SH-SY5Y (cell line): ENCODE results near the gene GAB2.

Source experiments
- GATA2 ChIP-seq: IDR thresholded peaks from 2 replicates; pipeline ENCODE4 v1.6.1; 2011; ENCODE audit warnings: mild to moderate bottlenecking, low read depth, low read length
- GATA3 ChIP-seq: IDR thresholded peaks from 2 replicates; pipeline ENCODE4 v1.6.1; 2011; ENCODE audit warnings: low read depth, mild to moderate bottlenecking, low read length, moderate library complexity

DNA sequence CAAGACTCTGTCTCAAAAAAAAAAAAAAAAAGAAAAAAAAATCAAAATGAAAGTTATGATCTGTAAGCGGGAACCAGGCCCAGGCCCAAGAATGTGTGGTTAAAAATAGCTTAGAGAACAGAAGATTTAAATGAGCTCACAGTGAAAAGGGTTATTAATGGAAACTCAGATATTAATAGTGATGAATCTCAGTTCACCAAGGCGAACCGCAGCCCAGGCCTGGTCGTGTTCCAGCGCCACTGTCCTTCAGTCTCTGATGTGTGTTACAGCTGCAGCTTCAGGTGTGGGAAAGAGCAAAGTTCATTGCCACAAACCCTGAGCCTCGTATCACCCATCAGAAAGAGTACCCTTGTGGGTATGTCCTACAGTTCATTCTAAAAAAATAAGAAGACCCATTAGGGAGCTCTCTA lies 107.1 kb downstream of the GAB2 start:
- TF ChIP-seq GATA2 (no peak), GATA3 (no peak)
